Heart left ventricle (tissue), 13 donors: ENCODE measurements around the gene TXNDC8.

ENCODE experiments used
- CTCF ChIP-seq, 12 donors: fragments of 200-600 bp; sonication (generic) in 4 of 12; IDR thresholded peaks; one replicate each; pipeline versions ENCODE4 v1.5.0 to v1.8.0; 2018 to 2022; ENCODE audit warnings: antibody characterized with exemption in 12 of 12, mild to moderate bottlenecking in 5 of 12
- POLR2A ChIP-seq, 2 donors: fragments of 450-650 bp; IDR thresholded peaks; one replicate each; pipeline ENCODE4 v1.6.1; 2017; ENCODE audit warnings: antibody characterized with exemption in 2 of 2, mild to moderate bottlenecking in 2 of 2, moderate library complexity in 2 of 2
- donor health status: ischemic (EF 13 %, LVEDD 7.1; RV severe dilation, severe dysfunction).
- donor health status: DM: no; HTN: yes; CAD: no.
- donor health status: DM: no; HTN: no; CAD: no.
- donor health status: ischemic (EF 25% LVEDD 6.9; RV normal size, moderate dysfunction).
- donor health status: ischemic (EF 25% LVEDD 5.7; RV mildly dilated, moderate dysfunction).
- donor health status: ischemic (EF 35%, LVEDD 5.7; RV mildly dilated, moderate dysfunction).
- donor health status: nonischemic (EF 11% LVEDD 7.7; RV severe dilation, severe dysfunction).
- donor health status: DM: yes; HTN: yes; CAD: no.
- donor health status: PGD.
- donor health status: ischemic (EF 29% LVEDD 5.4; RV normal size, mild dysfunction).
- donor health status: nonischemic (EF 23%, LVEDD 6.1; RV moderate dilation, normal function).

GRCh38 chr9:110323818-110324217 is 13.8 kb downstream of the TXNDC8 start:
- no peak for TF ChIP-seq CTCF (IDR thresholded peaks at IDR 0.05)
- TF ChIP-seq POLR2A (IDR thresholded peaks at IDR 0.05) = no peak
